GM19099 (cell line): ENCODE measurements around the gene SNX5.

Experiments
- POLR2A ChIP-seq: IDR thresholded peaks from 3 replicates; pipeline ENCODE4 v1.6.1; 2011; ENCODE audit warnings: low read depth; ENCODE audit not compliant: insufficient read length; ENCODE audit errors: extremely low read depth

SNX5 gene

GRCh38 chr20:17897566-17898307, 70.9 kb downstream of the SNX5 start:
- no peak for TF ChIP-seq POLR2A

DNA sequence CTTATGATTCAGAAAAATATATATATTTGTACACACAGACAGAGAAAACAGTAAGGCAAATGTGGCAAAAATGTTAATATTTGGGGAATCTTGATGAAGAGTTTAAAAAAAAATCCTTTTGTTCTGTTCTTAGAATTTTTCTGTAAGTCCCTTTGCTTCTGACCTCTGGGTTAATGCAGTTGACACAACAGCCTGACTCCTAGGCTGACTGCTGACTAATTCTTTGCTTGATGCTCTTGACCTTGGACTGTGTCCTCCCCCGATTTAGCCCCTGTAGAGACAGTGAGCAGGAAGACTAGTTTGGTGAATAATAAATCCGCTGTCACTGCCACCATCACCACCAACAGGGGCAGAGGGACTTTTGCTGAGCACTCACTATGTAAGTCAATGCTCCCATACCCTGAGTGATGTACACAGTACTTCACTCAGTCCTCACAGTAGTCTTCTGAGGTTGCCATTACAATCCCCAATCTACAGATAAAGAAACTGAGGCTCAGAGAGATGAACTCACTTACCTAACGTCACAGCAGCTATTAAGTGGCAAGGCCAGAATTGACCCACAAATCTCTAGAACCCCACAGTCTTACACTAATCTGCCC, 71.7 kb downstream of the SNX5 start:
- no peak for TF ChIP-seq POLR2A

- no peak for TF ChIP-seq POLR2A
Measured at GRCh38 chr20:17896193-17896723, 72.3 kb downstream of the SNX5 start.

DNA sequence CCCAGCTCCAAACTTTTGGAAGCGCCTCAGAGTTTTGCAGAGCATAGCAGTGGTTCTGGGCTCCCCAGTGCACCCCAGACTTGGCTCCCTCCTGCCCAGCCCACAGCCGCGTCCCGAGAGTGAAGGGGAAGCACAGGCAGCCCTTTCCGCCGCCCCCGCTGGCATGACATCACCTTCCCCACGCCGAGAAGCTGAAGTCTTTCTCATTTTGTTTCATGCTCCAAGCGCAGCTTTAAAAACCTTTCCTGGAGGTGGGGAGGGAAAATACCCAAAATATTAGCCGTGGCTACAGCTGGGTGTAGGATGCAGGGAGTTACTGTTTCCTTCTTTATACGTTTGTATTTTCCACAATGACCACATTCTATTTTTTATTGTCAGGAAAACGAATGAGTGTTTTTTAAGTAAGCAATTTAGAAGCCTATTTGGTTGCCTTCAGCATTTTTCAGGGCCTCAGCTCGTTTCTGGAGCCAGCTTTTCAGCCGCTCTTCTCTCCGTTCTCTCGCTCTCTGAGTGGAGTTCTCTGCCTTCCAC, 72.9 kb downstream of the SNX5 start:
- TF ChIP-seq POLR2A = no peak

GRCh38 chr20:17893445-17893844, 75.1 kb downstream of the SNX5 start:
- no peak for TF ChIP-seq POLR2A

DNA sequence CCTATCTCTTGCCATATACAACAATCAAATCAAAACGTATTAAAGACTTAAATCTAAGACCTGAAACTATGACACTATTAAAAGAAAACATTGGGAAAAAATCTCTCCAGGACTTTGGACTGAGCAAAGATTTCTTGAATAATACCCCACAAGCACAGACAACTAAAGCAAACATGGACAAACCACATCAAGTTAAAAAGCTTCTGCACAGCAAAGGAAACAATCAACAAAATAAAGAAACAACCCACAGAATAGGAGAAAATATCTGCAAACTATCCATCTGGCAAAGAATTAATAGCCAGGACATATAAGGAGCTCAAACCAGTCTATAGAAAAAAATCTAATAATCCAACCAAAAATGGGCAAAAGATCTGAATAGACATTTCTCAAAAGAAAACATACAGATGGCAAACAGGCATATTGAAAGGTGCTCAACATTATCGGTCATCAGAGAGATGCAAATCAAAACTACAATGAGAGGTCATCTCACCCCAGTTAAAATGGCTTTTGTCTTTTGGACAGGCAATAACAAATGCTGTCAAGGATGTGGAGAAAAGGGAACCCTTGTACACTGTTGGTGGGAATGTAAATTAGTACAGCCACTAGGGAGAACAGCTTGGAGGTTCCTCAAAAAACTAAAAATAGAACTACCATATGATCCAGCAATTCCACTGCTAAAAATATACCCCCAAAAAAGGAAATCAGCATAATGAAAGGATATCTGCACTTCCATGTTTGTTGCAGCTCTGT, 76.2 kb downstream of the SNX5 start:
- TF ChIP-seq POLR2A = no peak
